ENCODE results near the gene GOLGA3. TPM values are rescaled to one million over a fixed set of nuclear protein-coding genes. Genes with fewer than 3 reads are reported as not detected.

GOLGA3 gene
- polyA plus RNA-seq, 1 donor (not counting 4 experiments of a cell fraction or from before 2014, with no cell fraction given) = 11.0 TPM

DNA sequence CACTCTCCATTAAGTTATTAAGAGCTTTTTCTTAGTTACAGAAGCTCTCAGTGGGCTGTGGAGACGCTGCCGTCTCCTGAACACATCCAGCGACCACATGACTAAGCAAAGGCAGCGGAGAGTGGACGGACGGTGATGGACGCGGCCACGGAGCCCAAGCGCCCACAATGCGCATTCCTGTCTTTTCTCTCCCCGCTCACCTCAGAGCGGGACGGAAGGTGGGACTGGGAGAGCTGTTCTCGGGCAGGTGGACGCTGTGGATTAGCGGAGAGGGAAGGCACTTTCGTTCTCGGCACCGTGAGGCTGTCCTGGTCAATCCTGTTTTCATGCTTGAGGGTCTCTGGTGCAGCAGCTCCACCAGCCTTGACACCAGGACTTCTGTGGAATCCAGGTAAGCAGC is 64.4 kb downstream of the GOLGA3 start:
- H3K27me3 ChIP-seq (ENCODE audit: control insufficient read depth, extremely low read depth, insufficient read depth, low read length) = no peaks in the 10 kb centered on the region
- no peak for TF ChIP-seq EZH2 (IDR thresholded peaks at IDR 0.05; ENCODE audit: low read length)
- TF ChIP-seq, protein P1, sequence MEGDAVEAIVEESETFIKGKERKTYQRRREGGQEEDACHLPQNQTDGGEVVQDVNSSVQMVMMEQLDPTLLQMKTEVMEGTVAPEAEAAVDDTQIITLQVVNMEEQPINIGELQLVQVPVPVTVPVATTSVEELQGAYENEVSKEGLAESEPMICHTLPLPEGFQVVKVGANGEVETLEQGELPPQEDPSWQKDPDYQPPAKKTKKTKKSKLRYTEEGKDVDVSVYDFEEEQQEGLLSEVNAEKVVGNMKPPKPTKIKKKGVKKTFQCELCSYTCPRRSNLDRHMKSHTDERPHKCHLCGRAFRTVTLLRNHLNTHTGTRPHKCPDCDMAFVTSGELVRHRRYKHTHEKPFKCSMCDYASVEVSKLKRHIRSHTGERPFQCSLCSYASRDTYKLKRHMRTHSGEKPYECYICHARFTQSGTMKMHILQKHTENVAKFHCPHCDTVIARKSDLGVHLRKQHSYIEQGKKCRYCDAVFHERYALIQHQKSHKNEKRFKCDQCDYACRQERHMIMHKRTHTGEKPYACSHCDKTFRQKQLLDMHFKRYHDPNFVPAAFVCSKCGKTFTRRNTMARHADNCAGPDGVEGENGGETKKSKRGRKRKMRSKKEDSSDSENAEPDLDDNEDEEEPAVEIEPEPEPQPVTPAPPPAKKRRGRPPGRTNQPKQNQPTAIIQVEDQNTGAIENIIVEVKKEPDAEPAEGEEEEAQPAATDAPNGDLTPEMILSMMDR (optimal IDR thresholded peaks at IDR 0.05 in 1 of 3, IDR thresholded peaks at IDR 0.05 in 1 of 3, conservative IDR thresholded peaks at IDR 0.05 in 1 of 3; ENCODE audit: extremely low read depth in 1 of 3, insufficient read depth in 2 of 3, low read length in 3 of 3) = no peak
- H3K9me1 ChIP-seq (ENCODE audit: control insufficient read depth, extremely low read depth, insufficient read depth, low read length) = no peaks in the 10 kb centered on the region
- peaks cover 0 to 8% of the 10 kb centered on the region in 2 experiments for H3K36me3 ChIP-seq (ENCODE audit: control insufficient read depth in 2 of 2, extremely low read depth in 1 of 2, insufficient read depth in 2 of 2, low read length in 2 of 2)
- DNase-seq (ENCODE audit: low read depth, low spot score) = no peak
- no peak overlapping the region for H3K27ac ChIP-seq (ENCODE audit: control insufficient read depth, insufficient read depth, low read length)
- no peak for FAIRE-seq
- H3K4me2 ChIP-seq (ENCODE audit: control insufficient read depth, extremely low read depth, insufficient read depth, low read depth, low read length) = no peak overlapping the region
- no peak overlapping the region for H3K4me3 ChIP-seq (ENCODE audit: control insufficient read depth in 2 of 3, extremely low read depth in 1 of 3, insufficient read depth in 2 of 3, low read depth in 1 of 3, low read length in 3 of 3)
- peaks cover 14% of the 10 kb centered on the region for H3K4me1 ChIP-seq (ENCODE audit: control insufficient read depth, extremely low read depth, insufficient read depth, low read length)
- no peak overlapping the region for H3K9ac ChIP-seq (ENCODE audit: control insufficient read depth, extremely low read depth, insufficient read depth, low read length)
- H3K79me2 ChIP-seq (ENCODE audit: control insufficient read depth, insufficient read depth, low read length) = peaks cover 24% of the 10 kb centered on the region
- H4K20me1 ChIP-seq (ENCODE audit: control insufficient read depth, extremely low read depth, insufficient read depth, low read length) = peaks cover 7% of the 10 kb centered on the region
- no peaks in the 10 kb centered on the region for H3K9me3 ChIP-seq (ENCODE audit: control insufficient read depth, low read depth, low read length)
- dilution Hi-C loops (cut with MboI; ENCODE audit: extremely low pct_ligation_motif_present, low sequenced_read_pairs) = no loop called here
- H2AFZ ChIP-seq (ENCODE audit: control insufficient read depth, low read length) = no peak overlapping the region

DNA sequence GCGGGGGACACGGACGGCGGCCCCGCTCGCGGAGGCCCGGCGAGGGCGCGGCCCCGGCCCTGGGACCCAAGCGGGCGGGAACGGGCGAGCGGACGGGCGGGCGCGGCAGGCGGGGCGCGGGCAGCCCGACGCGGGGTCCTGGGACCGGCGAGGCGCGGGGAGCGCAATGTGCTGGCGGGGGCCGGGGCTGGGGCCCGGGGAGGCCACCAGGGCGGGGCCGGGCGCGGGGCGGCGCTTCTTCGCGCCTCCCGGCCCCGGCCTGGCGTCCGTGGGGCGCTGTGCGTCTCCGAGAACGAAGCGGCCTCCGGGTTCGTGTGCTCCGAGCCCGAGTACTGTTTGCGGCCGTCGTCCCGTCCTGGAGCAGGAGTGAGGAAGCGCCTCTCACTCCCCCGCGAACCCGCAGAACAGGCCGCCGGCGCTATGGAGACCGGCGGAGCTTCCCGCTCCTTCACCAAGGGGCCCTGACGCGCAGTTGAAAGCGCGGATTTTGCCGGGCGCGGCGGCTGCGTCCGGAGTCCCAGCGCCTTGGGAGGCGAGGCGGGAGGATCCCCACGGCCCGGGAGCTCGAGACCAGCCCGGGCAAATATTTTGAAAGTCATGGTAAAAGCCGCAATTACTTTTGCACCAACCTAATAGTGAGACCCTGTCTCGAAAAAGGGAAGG is 66.6 kb downstream of the GOLGA3 start:
- peaks cover 14% of the 10 kb centered on the region for H3K4me1 ChIP-seq (ENCODE audit: control insufficient read depth, extremely low read depth, insufficient read depth, low read length)
- H3K4me2 ChIP-seq (ENCODE audit: control insufficient read depth, extremely low read depth, insufficient read depth, low read depth, low read length) = peak overlapping the region; percentile 82
- H3K36me3 ChIP-seq (ENCODE audit: control insufficient read depth in 2 of 2, extremely low read depth in 1 of 2, insufficient read depth in 2 of 2, low read length in 2 of 2) = peaks cover 6 to 9% of the 10 kb centered on the region in 2 experiments
- no peaks in the 10 kb centered on the region for H3K9me3 ChIP-seq (ENCODE audit: control insufficient read depth, low read depth, low read length)
- H3K27ac ChIP-seq (ENCODE audit: control insufficient read depth, insufficient read depth, low read length) = peak overlapping the region; percentile 83
- H3K4me3 ChIP-seq (ENCODE audit: control insufficient read depth in 2 of 3, extremely low read depth in 1 of 3, insufficient read depth in 2 of 3, low read depth in 1 of 3, low read length in 3 of 3) = peak overlapping the region; percentile 62 to 81 (median 66)
- H4K20me1 ChIP-seq (ENCODE audit: control insufficient read depth, extremely low read depth, insufficient read depth, low read length) = peaks cover 16% of the 10 kb centered on the region
- no peak for TF ChIP-seq EZH2 (IDR thresholded peaks at IDR 0.05; ENCODE audit: low read length)
- TF ChIP-seq, protein P1 (optimal IDR thresholded peaks at IDR 0.05 in 1 of 3, IDR thresholded peaks at IDR 0.05 in 1 of 3, conservative IDR thresholded peaks at IDR 0.05 in 1 of 3; ENCODE audit: extremely low read depth in 1 of 3, insufficient read depth in 2 of 3, low read length in 3 of 3) = peak in 2 of 3 experiments; percentile 26 to 43
- peak overlapping the region; percentile 68 for H2AFZ ChIP-seq (ENCODE audit: control insufficient read depth, low read length)
- H3K9me1 ChIP-seq (ENCODE audit: control insufficient read depth, extremely low read depth, insufficient read depth, low read length) = no peaks in the 10 kb centered on the region
- H3K9ac ChIP-seq (ENCODE audit: control insufficient read depth, extremely low read depth, insufficient read depth, low read length) = peak overlapping the region; percentile 100
- FAIRE-seq = no peak
- peaks cover 45% of the 10 kb centered on the region for H3K79me2 ChIP-seq (ENCODE audit: control insufficient read depth, insufficient read depth, low read length)
- no peaks in the 10 kb centered on the region for H3K27me3 ChIP-seq (ENCODE audit: control insufficient read depth, extremely low read depth, insufficient read depth, low read length)
- dilution Hi-C loops (cut with MboI; ENCODE audit: extremely low pct_ligation_motif_present, low sequenced_read_pairs) = no loop called here
- peak; percentile 28 for DNase-seq (ENCODE audit: low read depth, low spot score)

All from keratinocyte (primary cell).